ENCODE results near the gene FBXO42.

FBXO42 gene

GRCh38 chr1:16206547-16207317, 145.5 kb downstream of the FBXO42 start:
- in situ Hi-C loops (cut with MboI; ENCODE audit: low sequenced_read_pairs), result no loop called here

GRCh38 chr1:16205891-16206546, 146.3 kb downstream of the FBXO42 start:
- in situ Hi-C loops (cut with MboI; ENCODE audit: low sequenced_read_pairs), result no loop called here

- in situ Hi-C loops (cut with MboI; ENCODE audit: low sequenced_read_pairs), result no loop called here
These were observed 147.0 kb downstream of the FBXO42 start for GRCh38 chr1:16205334-16205671.

- in situ Hi-C loops (cut with MboI; ENCODE audit: low sequenced_read_pairs), result no loop called here
These were observed 147.5 kb downstream of the FBXO42 start for GRCh38 chr1:16204634-16205333.

GRCh38 chr1:16204216-16204615, 148.1 kb downstream of the FBXO42 start:
- in situ Hi-C loops (cut with MboI; ENCODE audit: low sequenced_read_pairs), result no loop called here

- in situ Hi-C loops (cut with MboI; ENCODE audit: low sequenced_read_pairs), result no loop called here
These were observed 148.7 kb downstream of the FBXO42 start for GRCh38 chr1:16203550-16203949.

- in situ Hi-C loops (cut with MboI; ENCODE audit: low sequenced_read_pairs), result no loop called here
These were observed 149.7 kb downstream of the FBXO42 start for GRCh38 chr1:16202281-16203210.

- in situ Hi-C loops (cut with MboI; ENCODE audit: low sequenced_read_pairs), result no loop called here
These were observed 152.6 kb downstream of the FBXO42 start for GRCh38 chr1:16199700-16200099.

GRCh38 chr1:16199157-16199501, 153.2 kb downstream of the FBXO42 start:
- in situ Hi-C loops (cut with MboI; ENCODE audit: low sequenced_read_pairs), result no loop called here

- in situ Hi-C loops (cut with MboI; ENCODE audit: low sequenced_read_pairs), result no loop called here
These were observed 153.7 kb downstream of the FBXO42 start for GRCh38 chr1:16198444-16199156.

GRCh38 chr1:16196874-16197273, 155.4 kb downstream of the FBXO42 start:
- in situ Hi-C loops (cut with MboI; ENCODE audit: low sequenced_read_pairs), result no loop called here
